HFF-Myc (cell line): ENCODE measurements around the gene SMIM38.

Source experiments
- DNase-seq: peaks from one replicate; pipeline ENCODE4 v3.0.0-alpha.2; 2011; ENCODE audit warnings: low read depth; ENCODE audit errors: extremely low read depth
- H3K4me3 ChIP-seq: replicated peaks from 2 replicates; pipeline ENCODE4 v1.5.1; 2011; ENCODE audit warnings: low read depth, mild to moderate bottlenecking, control low read depth, low read length
- CTCF ChIP-seq: IDR thresholded peaks from 2 replicates; pipeline ENCODE4 v1.5.1; 2012; ENCODE audit warnings: mild to moderate bottlenecking, low read depth, low read length, control low read depth; ENCODE audit errors: missing control alignments

The SMIM38 gene

GRCh38 chr11:69150175-69150574 lies 5.6 kb upstream of the SMIM38 start:
- TF ChIP-seq CTCF = no peak
- DNase-seq = no peak
- no peak overlapping the region for H3K4me3 ChIP-seq

GRCh38 chr11:69151836-69152235 lies 3.9 kb upstream of the SMIM38 start:
- no peak for DNase-seq
- no peak for TF ChIP-seq CTCF
- H3K4me3 ChIP-seq = no peak overlapping the region

GRCh38 chr11:69152733-69153421 lies 2.9 kb upstream of the SMIM38 start:
- DNase-seq = no peak
- no peak overlapping the region for H3K4me3 ChIP-seq
- TF ChIP-seq CTCF = no peak

GRCh38 chr11:69153661-69154060 lies 2.1 kb upstream of the SMIM38 start:
- no peak overlapping the region for H3K4me3 ChIP-seq
- DNase-seq = no peak
- no peak for TF ChIP-seq CTCF

- no peak for DNase-seq
- no peak overlapping the region for H3K4me3 ChIP-seq
- TF ChIP-seq CTCF = no peak
Measured at GRCh38 chr11:69154211-69154913, 1.4 kb upstream of the SMIM38 start.

GRCh38 chr11:69154938-69155301 lies 815 bp upstream of the SMIM38 start:
- no peak overlapping the region for H3K4me3 ChIP-seq
- no peak for TF ChIP-seq CTCF
- DNase-seq = no peak

- no peak overlapping the region for H3K4me3 ChIP-seq
- no peak for TF ChIP-seq CTCF
- no peak for DNase-seq
Measured at GRCh38 chr11:69156235-69156639, 502 bp downstream of the SMIM38 start.
